ENCODE measurements around the gene MICAL2.

Gene MICAL2

GRCh38 chr11:12155696-12156095 lies 45.3 kb downstream of the MICAL2 start:
- DNase-seq (ENCODE audit: low spot score): no peak

DNA sequence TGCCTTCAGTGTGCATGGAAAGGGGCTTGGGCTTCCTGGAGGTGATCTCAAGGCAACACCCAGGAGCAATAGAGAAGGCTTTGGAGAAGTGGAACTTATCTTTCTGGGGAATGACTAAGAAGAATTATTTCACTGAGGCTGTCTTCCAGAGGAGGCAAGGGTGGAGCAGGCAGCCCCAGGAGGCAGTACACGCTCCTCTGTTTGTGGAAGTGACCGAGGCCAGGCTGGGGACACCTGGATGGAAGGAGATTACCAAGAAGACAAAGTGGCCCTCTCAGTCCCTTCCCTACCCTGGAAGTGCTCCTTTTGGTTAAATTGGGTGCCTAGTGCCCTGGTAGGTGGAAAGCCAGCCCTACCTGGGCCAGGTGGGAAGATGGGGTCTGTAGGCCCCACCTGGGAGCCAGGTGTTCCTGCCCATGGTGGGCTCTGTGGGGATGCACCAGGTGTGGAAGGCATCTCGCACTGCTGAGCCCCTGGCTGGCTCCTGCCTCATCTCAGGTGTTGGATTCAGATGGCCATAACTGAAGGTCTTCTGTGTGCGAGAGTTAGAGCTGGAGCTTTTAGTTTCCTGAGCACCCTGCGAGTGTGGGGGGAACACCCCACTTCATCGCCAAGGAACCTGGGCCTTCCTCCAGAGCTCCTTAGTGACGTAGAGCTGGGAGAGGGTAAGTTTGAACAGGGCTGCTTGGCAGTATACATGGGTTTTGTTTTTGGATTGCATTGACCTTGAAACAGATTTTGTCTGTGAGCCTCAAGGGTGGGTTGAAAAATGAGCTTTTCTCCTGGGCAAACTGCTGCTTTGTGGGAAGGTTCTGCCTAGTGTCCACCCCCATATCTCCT lies 46.1 kb downstream of the MICAL2 start:
- no peak for DNase-seq (ENCODE audit: low spot score)

- peak; percentile 35 for DNase-seq (ENCODE audit: low spot score)
Observed at GRCh38 chr11:12157241-12157661, 46.9 kb downstream of the MICAL2 start.

GRCh38 chr11:12158909-12159308 lies 48.5 kb downstream of the MICAL2 start:
- DNase-seq (ENCODE audit: low spot score): no peak

DNA sequence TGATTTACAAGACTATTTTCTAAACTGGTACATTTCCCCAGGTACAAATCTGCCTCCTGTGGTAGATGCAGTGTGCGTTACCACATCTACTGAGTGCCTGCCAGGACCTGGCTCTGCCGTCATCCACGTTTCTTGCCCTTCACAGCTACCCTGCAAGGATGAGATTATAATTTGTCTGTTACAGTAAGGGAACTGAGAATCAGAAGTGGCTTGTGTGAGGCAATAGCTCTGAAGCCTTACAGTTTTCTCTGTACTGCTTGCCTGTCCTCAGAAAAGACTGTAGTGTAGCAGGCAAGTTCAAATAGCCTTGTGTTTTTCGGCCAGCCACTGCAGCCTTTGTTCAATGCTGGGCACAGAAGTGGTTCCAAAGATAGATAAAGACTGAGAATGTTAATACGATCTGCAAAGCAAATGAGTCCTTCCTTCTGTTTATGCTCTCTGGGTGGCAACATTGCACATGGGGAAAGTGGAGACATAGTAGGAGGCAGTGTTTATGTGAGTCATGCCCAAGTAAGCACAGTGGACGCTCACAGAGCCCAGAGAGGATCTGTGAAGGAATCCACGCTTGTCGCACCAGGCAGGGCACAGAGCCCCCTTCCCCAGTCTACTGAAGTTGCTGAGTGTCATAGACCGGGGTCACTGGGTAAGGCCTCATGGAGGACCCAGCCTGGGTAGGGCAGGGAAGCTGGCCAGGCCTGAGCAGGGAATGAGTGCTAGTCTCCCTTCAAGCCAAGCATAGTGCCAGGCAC lies 49.1 kb downstream of the MICAL2 start:
- DNase-seq (ENCODE audit: low spot score): no peak

DNA sequence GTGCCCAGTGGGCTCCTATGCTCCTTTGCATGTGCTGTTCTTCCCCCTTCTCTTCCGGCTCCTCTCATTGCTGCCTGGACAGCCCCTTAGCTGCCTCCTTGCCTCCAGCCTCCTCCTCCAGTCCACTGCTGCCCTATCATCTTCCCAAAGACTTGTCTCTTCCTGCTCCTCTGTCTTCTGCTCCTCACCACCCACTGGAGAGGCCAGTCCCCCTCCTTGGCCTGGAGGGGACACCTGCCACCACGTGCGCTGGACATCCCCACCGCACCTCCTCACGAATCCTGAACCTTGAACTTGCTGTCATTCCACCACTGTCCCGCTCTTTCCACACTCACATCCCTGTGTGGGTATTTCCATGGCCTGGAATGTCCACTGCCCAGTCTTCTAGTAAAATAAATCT lies 49.8 kb downstream of the MICAL2 start:
- no peak for DNase-seq (ENCODE audit: low spot score)

DNA sequence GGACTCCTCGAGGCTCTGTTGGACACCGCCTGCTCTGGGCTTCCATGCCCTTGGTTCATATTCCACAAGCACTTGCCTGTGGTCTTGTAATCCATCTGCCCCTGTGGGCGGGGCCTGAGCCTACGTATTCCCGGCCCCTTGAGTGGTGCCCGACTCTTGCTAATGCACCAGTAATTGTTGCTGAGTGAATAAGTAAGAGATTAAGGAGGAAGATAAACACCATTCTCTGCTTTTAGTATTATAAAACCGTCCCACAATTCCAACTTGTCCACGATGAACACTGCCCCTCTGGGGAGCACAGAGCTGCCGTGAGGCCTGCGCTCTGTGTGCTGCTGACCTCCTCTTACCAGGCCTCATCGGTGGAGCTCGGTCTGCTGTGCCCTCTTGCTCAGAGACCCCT lies 50.3 kb downstream of the MICAL2 start:
- no peak for DNase-seq (ENCODE audit: low spot score)

DNA sequence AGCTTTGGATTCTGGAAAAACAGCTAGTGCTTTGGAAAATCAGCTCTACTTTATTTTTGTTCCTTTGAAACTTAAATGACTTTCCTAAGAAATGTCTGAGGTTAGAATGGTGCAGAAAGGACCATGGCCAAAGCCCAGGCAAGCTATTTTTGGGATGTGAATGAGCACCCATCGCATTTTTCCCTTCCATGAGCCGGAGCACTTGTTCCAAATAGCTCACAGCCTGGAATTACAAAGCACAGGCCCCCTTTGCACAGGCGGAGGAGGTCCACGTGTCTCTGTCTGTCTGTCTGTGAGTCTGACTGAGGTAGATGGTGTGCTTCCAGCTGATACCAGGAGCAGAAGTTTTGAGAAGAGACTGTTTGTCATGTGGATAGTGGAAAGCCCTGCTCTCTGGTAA lies 50.7 kb downstream of the MICAL2 start:
- DNase-seq (ENCODE audit: low spot score): no peak

DNA sequence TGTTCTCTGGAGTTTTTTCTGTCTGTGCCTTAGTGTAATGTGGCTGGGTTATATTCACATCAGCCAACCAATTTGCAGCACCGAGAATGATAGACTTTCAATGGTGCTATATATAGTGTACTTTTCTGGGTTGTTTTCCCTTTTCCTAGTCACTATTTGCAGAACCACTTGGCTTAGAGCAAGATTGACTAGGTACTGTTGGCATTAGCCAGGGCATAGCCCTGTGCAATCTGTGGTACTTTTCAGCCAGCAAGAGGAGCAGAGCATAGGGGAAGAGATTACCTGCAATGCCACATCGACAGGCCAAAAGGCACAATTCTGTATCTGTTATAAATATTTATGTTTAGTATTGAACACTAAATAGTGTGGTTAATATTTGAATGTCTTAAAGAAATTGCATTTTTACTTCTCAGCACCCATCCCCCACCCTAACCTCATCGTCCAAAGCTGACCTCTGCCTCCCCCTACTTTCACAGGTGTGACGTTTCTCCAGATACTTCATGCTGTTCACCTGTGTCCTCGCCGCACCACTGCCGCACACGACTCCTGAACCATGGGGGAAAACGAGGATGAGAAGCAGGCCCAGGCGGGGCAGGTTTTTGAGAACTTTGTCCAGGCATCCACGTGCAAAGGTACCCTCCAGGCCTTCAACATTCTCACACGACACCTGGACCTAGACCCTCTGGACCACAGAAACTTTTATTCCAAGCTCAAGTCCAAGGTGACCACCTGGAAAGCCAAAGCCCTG lies 51.4 kb downstream of the MICAL2 start:
- DNase-seq (ENCODE audit: low spot score): no peak

DNA sequence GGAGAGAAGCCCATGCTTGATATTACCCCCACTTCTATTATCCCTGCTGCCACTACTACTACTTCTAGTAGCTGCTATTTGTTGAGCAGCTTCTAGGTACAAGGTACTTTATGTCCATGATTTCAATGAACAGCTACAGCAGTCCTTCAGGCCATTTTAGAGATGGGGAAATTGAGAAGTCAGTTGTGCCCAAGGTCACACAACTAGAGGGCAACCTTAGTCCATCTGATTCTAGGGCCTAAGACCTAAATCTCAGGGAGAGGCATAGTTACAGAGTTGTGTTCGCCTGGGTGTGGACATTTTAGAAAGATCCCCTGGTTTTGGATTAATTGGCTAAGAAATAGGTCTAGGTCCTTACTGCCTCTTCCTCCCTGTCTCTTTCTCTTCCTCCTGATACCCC lies 52.3 kb downstream of the MICAL2 start:
- no peak for DNase-seq (ENCODE audit: low spot score)

- no peak for DNase-seq (ENCODE audit: low spot score)
Observed at GRCh38 chr11:12163181-12163941, 53.0 kb downstream of the MICAL2 start.

- no peak for DNase-seq (ENCODE audit: low spot score)
Observed at GRCh38 chr11:12164061-12165014, 53.9 kb downstream of the MICAL2 start.

DNA sequence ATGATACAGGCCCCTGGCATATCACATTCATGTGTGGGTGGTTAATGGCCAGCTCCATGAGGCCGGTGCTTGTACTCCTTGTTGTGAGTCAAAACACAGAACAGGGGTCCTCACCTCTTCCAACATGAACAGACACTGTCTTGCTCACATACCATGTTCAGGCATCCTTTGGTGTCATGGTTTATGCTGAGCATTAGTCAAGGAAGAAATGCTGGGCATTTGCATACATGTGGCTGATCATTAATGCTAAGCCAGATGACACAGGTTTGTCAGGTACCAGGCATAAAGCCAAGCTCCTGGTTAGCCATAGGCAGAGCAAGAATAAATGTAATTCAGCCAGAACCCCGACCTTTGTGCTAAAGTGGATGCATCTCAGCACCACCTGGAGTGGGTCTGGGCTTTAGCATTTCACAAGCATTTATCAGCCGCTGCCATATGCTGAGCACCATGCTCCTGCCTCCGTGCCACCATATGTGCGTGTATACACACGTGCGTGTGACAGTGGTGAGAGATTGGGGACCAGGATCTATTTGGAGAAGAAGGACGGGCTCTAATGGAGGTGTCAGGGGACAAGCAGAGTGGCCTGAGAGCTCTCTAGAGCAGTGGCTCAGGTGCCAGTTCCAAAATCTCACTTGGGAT lies 55.0 kb downstream of the MICAL2 start:
- no peak for DNase-seq (ENCODE audit: low spot score)

- DNase-seq (ENCODE audit: low spot score): no peak
Observed at GRCh38 chr11:12166299-12167060, 56.1 kb downstream of the MICAL2 start.

GRCh38 chr11:12167061-12168000 lies 56.9 kb downstream of the MICAL2 start:
- no peak for DNase-seq (ENCODE audit: low spot score)

DNA sequence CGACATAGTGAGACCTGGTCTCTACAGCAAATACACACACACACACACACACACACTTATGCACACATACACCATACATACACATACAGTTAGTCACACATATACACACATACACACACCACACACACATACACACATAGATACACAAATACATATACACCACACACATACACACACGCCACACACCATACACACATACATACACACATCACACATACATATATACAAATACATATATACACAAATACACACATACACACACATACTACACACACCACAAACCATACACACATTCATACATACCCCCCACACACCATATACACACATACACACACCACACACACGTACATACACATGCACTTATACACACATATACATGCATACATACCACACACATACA lies 57.7 kb downstream of the MICAL2 start:
- no peak for DNase-seq (ENCODE audit: low spot score)

DNA sequence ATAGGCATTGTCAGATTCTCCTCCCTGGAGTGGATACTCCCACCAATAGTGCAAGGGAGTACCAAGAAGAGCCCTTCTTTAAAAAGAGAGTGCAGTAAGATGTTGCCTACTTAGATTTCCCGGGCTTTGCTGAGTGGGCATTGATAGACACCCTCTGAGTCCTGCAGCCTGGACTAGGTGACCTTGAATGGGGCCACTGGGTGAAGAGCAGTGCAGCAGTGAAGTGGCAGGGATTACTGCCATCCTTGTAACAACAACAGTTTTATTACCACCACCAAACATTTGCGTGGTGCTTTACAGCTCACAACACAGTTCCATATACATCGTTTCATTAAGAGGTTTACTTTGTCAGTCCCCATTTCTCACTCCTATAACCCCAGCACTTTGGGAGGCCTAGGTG lies 59.4 kb downstream of the MICAL2 start:
- DNase-seq (ENCODE audit: low spot score): no peak

- DNase-seq (ENCODE audit: low spot score): no peak
Observed at GRCh38 chr11:12170501-12170900, 60.1 kb downstream of the MICAL2 start.
